ENCODE data around the gene COL9A3.
A peak's percentile ranks its signal among the peaks of the same experiment; 100 is the strongest.

The COL9A3 gene

DNA sequence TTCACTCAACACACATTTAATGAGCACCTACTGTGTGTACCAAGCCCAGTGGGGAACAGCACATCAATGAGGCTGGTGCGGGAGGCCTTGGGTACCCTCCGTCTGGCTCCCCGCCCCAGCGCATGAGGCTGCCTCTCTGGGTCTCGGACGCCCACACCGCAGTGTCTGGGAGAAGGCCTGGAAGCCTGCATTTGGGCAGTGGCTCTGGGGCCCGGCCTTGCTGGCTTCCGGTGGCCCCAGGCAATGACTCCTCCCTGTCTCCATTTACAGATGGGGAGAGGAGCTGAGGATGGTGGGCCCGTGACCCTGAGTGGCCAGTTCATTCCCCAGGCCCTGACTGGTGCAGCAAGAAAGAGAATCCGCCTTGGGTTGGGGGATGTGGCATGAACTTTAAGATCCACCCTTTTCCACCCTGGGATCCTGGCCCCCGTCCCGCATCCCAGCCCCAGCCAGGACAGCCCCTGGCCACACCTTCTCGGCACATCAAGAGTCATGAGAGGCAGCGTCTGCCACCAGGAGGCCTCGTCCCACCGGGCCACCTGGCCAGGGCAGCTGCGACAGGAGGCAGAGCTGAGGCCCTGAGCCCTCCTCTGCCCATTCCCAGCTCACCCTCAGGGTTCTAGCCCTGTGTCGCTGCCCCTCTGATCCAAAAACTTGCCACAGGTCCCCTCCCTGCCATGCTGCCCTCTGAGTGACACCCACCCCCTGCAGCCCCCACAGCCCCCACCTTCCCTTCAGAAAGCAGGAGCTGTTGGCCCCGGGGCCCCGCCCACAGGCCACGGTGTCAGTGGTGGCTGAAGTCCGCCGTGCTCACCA lies 38.0 kb upstream of the COL9A3 start:
- DNase-seq, result no peak

DNA sequence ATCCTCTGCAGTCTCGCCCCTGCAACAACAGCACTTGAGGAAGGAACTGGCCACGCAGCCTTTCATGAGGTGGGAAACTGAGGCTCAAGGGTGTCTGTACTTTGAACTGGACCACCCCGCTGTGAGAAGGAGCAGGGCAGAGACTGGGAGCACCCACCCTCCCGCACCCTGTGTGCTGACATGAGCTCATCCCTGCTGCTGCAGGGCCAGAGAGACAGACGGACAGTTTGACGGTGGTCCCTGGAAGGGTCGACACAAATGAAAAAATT lies 37.5 kb upstream of the COL9A3 start:
- no peak for DNase-seq

GRCh38 chr20:62780204-62780603 lies 36.6 kb upstream of the COL9A3 start:
- DNase-seq, result no peak

GRCh38 chr20:62780696-62781095 lies 36.2 kb upstream of the COL9A3 start:
- no peak for DNase-seq

DNA sequence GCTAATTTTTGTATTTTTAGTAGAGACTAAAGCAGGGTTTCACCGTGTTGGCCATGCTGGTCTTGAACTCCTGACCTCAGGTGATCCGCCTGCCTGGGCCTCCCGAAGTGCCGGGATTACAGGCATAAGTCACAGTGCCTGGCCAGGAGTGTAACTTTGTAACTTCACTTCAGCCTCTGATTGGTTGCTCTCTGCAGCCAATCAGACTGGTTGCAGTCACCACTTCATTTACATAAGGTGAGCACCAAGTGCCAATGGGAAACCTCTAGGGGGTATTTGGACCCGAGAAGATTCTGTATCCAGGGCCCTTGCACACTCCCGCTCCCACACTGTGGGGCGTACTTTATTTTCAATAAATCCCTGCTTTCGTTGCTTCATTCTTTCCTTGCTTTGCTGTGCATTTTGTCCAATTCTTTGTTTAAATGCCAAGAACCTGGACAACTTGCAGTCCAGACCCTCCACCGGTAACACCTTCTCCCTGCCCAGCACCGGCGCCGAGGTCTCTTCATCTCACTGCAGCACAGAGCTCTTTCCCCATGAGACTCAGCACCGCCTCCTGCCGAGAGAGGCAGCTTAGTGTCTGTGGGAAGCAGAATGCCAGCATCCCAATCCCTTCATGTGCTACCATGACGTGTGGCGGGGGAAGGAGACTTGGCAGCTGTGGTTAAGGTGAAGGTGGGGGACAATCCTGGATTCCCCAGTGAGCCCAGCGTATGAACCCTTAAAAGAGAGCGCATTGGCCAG lies 34.5 kb upstream of the COL9A3 start:
- DNase-seq, result no peak

- no peak for DNase-seq
Measured at GRCh38 chr20:62782893-62783278, 34.0 kb upstream of the COL9A3 start.

DNA sequence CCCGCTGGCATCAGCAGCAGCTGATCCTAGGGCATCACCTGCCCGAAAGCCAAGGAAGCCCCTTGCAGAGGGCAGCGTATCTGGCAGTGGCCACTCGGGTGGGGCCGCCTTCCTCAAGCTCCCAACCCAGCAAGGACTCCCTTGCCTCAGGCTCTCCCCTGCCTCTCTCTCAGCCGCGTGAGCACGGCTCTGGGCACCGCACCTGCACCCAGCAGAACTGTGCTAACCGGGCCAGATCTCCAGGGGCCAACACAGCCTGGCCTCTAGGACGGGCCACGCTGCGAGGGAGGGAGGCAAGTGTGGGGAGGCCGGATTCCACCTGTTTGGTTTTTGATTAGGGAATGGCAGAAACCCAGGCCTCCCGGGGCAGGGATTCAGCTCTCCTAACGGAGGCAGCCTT lies 32.4 kb upstream of the COL9A3 start:
- no peak for DNase-seq

GRCh38 chr20:62785393-62785792 lies 31.5 kb upstream of the COL9A3 start:
- no peak for DNase-seq

DNA sequence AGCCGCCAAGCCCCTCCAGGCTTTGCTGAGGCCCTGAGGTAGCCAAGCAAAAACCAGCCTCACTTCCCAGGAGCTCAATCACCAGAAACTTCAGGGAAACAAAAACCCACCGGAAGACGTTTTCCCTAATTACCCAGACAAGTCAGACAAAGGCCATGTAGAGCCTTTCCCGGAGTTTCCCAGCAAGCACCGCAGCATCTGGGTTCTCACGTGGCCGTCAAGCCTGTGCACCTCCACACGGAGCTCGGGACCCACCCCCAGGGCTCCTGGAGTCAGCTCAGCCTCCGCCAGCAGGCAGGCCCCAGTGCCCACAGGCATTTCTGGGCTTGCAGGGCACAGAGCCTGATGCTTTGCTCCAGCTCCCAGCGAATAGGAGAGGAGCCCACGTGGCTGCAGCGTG lies 30.7 kb upstream of the COL9A3 start:
- no peak for DNase-seq

- no peak for DNase-seq
Measured at GRCh38 chr20:62787321-62787720, 29.5 kb upstream of the COL9A3 start.

DNA sequence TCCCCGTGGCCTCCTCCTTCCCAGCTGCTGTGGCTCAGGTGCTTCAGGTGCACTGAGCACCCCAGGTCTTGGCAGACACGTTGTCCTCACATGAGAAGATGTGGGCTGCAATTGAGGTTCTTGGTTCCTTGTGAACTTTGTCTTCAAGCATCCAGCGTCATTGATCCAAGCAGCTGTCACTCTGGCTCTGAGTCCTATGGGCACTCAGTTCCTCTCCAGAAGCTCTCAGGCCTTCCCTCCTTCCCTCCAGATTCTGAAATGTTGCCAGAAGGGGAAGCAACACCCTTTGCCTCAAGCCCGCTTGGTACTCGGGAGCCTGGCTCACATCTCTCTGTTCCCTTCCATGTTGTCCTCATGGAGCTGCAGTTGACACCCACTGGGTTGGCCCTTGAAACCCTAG lies 29.0 kb upstream of the COL9A3 start:
- no peak for DNase-seq

- DNase-seq, result no peak
Measured at GRCh38 chr20:62788607-62789006, 28.2 kb upstream of the COL9A3 start.

DNA sequence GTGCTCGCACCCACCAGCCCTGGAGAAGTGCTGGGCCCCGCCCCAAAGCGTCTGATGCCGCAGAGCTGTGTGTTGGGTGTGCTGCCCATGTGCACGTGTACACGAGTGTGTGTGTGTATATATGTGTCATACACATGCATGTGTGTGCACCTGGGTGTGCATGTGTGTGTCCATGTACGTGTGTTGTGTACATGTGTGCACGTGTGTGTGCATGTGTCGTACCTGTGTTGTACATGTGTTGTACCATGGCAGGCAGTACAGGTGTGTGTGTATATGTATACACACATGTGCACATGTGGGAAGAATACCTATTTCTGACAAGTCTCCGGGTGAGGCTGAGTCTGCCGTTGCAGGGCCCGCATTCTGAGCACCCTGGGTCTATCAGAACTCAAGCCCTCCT lies 26.8 kb upstream of the COL9A3 start:
- DNase-seq, result no peak

GRCh38 chr20:62791301-62792181 lies 25.3 kb upstream of the COL9A3 start:
- DNase-seq, result peak; percentile 83

DNA sequence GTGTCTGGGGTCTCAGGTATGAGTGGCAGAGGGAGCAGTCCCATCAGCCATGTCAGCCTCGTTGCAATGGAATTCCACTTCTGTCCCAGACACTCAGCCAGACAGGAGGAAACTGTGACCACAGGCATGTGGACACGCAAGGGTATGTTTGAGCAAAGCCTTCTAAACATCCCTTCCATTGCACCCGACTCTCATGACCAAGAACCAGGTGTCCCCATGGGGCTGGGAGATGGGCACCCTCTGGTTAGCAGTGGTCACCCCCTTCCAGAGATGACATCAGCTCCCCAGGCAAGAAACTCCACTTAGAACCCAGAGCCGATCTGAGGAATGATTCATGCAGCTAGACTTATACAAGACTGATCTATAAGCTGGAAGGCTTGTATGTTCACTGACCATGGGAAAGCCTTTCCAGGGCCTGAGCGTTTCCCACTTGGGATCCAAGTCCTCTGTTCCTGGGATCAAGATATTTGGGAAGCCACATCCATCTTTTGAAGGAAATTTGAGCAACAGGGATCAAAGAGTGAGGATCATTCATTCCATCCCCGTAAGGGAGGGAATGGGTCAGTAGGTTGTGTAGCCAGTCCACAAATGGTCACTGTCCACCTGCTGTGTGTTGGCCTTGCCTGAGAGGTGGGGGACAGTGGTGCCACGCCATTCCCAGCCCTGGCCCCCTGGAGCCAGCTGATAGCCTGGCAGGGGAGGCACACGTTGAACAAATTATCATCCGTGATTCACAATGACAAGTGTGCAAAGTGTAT lies 24.5 kb upstream of the COL9A3 start:
- no peak for DNase-seq

GRCh38 chr20:62792940-62793756 lies 23.7 kb upstream of the COL9A3 start:
- DNase-seq, result no peak

GRCh38 chr20:62793757-62794006 lies 23.2 kb upstream of the COL9A3 start:
- DNase-seq, result no peak

DNA sequence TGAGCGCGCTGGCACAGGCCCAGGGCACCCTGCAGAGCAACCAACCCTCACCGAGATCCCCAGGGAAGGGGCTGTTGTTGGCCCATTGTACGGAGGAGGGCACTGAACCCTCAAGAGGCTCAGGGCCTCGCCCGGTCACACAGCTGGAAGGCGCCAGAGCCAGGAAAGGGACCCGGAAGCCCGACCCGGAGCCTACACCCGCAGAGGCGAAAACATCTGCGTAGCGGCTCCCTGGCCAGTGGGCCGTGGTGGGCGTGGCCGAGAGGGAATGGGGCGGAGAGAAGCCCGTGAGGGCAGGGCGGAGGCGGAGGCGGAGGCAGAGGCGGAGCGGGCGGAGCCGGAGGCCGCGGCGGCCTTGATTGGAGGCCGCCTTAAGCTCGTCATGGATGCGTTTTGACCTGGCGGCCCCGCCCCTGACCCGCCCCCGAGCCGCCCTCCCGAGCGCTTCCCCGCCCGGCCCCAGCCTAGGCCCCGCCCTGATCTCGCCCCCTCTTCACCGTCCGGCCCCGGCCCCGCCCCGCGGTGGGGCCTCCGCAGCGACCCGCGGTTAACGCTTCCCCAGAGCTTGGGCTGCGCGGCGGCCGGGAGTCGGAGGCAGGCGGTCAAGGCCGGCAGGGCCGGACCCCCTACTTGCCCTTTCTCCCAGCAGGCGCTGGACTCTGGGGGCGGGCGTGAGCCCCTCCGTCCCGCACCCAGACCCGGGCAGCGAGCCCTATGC lies 22.7 kb upstream of the COL9A3 start:
- DNase-seq, result peak; percentile 95

DNA sequence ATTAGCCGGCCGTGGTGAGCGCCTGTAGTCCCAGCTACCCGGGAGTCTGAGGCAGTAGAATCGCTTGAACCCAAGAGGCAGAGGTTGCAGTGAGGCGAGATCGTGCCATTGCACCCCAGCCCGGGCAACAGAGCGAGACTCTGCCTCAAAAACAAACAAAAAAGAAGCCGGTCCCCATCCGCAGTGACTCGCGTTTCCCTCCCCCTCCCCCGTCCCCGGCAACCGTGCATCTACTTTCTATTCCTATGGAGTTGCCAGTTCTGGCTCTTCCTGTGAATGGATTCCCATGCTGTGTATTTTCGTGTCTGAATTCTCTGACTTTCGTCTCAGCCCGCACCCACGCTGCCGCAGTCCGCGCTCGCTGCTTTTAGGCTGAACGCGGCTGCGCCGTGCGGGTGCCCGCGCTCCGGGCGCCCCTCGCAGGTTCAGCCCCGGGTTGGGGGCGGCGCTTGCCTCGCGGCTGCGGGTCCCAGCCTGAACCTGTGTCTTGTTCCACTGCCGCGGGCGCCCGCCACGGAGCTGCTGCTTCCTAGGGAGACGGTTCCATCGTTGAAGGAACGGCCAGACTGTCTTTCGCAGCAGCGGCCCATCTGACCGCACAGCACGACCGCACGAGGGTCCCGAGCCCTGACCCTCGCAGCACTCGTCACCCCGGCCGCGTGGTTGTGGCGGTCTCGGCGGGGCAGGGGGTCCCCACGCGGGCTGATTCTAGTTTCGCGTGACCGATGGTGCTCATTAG lies 21.7 kb upstream of the COL9A3 start:
- peak; percentile 84 for DNase-seq

- DNase-seq, result no peak
Measured at GRCh38 chr20:62796699-62797491, 20.0 kb upstream of the COL9A3 start.

Measured in stimulated activated CD4-positive, alpha-beta T cell treated with anti-CD3 and anti-CD28 coated beads, Interleukin-15, amount 100 ng/mL, for 24 hours (primary cell).